Fibroblast of gingiva (primary cell): ENCODE measurements around the gene LMO7.

Experiments used
- DNase-seq: peaks from one replicate; pipeline ENCODE4 v3.0.0-alpha.2; 2011; ENCODE audit warnings: low read depth

The LMO7 gene

GRCh38 chr13:75843991-75844390 lies 207.9 kb downstream of the LMO7 start:
- DNase-seq = no peak

DNA sequence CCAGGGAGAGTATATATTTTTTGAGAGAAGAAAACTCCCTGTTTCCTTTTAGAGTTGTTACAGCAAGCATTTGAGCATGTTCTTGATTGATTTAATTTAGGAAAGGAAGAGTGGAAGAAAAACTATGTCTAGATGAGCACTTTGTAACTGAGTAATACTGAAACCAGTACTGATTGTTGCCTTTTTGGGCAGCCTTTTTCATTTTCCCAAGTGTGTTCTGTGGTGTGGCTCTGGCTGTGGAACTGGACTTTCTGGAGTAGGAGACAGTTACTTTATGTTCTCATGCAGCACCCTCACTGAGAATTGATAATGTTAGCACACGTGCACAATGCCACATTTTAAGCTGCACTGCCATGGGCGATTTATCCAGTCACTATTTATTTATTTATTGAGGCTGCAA lies 211.5 kb downstream of the LMO7 start:
- no peak for DNase-seq

DNA sequence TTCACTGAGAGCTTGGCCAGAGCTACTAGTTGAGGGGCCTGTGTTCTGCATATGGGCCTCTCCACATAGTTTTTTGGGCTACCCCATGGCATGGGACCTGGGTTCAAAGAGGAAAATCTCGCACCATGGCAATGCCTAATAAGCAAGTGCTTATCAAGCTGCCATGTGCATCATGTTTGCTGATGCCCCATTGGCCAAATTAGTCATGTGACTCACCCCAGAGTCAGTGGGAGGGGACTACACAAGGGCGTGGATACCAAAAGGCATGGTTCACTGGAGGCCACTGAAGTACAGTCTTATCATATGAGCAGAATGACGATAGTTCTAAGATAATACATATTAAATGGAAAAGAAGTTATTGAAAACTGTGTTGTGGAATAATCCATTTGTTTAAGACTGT lies 214.8 kb downstream of the LMO7 start:
- DNase-seq = no peak

DNA sequence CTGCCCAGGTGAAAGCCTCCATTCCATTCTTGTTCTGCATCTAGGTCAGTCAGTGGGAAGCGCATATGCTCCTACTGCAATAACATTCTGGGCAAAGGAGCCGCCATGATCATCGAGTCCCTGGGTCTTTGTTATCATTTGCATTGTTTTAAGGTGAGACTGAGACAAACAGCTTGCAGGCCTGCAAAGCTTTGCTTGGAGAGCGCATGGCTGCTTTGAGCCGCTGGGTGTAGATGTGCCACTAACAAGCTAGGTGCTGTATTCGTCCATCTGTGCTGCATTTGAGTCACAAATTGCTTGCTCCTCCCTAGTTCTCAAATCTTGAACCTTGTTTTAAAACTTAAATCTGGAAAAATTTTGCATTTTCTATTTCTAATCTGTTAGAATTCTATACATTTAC lies 219.1 kb downstream of the LMO7 start:
- no peak for DNase-seq

DNA sequence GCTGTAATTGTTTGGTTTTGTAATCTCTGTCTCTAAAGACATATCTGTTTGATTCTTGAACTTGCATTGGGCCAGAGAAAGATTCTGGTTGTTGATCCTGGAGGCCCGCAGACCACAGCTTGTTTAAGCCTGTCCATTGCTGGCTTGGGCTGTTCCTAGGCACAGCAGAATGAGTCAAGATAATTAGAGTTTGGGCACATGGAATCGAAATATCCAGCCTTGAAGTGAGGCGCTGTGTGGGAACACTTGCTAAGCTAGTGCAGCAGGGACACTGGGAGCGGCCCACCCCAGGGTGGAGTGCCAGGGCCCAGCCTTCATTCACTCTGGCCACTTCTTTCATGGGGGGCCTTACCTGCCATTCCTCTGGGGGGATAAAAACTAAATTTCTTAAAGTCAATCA lies 219.7 kb downstream of the LMO7 start:
- DNase-seq = no peak

DNA sequence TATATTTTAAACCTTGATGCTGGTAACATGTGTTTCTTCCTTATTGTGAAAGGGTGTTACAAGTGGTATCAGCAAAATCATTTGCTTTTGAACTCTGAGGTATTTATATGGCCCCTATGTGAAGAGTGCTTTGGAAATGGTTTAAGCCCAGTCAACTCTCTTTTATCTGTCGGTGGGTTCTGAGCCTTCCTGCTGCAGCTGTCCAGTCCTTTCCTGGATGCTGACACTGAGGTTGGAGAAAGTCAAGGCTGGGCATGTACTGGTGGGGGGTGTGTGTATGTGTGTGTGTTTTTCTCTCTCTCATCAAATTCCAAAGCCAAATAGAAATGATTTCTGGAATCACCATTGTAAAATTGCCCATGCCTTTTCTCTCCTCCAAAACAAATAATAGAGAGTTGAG lies 221.2 kb downstream of the LMO7 start:
- no peak for DNase-seq

DNA sequence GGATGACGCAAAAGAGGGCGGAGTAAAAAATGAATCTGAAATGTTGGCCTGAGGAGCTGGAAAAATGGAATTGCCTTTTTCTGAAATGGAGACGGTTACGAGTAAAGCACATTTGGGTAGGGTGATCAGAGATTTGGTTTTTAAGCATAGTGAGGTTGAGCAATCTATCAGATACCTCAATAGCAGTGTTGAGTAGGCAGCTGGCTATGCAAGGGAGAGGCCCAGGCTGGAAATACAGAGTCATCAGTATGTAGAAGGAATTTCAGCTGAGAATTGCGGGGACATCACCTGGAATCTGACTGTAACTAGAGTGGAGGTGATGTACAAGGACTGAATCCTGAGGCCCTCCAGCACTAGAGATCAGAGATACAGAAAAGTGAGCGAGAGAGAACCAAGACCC lies 224.8 kb downstream of the LMO7 start:
- DNase-seq = no peak

DNA sequence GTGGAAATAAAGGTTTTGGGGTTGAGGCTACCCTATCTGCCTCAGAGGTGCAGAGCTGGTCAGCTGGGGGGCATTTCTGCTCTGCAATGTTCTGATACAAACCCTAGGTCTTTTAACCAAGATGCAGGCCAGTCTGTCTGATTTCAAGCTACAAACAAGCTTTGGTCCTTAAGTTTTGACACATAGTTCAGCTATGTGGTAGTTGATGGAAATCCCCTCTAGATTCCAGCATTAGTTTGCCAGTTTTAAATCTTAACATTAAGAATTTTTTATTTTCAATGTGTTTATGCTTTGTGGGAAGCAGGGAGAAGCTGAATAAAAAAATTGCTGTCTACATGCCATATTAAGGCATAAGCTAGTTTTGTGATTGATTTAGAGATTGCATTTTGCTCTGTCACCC lies 225.7 kb downstream of the LMO7 start:
- no peak for DNase-seq

DNA sequence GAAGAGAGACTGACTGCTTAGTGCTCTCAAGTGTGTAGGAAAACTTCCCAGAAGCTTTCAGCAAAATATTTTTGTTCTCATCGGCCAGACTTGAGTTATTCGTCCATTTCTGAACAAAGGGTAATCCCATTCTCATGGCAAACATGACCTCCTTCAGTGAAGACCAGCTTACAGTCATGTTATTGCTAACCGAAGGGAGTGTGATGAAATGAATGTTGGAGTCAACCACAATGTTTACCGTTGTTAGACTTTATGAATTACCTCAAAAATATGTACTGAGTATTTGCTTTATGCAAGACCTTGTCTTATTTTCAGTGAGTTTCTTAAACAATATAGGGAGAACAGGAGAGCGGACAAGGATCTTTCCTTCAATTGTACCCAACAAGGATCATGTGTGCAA lies 228.6 kb downstream of the LMO7 start:
- DNase-seq = peak; percentile 74

DNA sequence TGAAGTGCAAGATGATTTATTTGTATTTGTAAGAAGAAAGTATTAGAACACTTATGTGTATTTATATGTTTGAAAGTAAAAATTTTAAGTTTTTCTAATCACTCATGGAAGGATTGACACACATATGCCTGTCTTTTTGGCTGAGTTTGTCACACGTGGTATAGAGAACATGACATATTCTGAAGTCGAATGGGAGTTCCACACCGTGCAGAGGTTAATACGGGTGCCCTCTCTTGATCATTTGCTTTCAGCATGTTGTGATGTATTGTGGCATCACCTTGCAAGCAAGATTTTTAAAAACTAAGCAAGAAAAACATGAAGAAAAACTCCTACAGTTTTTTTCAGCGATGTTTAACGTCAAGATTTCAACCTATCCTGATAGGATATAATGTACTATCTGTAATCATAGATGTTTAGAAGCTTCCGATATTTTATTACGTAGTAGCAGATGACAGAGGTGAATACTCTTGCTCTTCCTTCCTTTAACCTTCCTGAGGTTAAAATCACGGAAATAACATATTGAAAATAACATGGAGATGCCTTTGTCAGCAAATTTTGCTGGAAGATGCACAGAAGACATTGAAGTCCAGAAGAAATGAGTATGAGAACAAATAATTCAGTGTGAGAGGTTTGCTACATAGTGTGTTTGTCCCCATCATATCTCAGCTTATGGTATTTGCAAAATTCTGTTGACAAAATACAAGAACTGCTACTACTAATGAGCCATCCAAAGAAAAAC lies 231.4 kb downstream of the LMO7 start:
- DNase-seq = no peak

GRCh38 chr13:75869981-75870380 lies 233.9 kb downstream of the LMO7 start:
- DNase-seq = no peak

DNA sequence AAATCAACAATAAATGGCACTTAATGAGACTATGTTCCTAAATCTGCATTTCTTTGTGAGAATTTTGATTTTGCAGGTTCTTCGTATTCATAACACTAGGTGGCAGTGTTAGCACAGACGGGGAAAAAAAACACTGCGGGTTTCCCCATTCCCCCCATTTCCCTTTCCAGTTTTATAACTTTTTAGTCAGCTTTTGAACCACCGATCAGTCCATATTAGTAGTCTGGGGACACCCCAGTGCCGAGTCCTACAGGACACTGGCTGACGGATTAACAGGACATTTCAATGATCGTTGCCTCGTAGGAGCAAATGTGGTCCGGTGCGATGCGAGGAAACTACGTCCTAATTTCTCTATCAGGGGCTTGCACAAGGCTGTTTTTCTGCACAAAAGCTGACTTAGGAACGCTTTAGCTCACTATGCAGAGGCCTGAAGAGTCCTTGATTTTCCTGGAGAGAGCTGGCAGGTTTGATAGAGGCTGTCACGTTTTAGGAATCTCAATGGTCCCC lies 234.3 kb downstream of the LMO7 start:
- peak; percentile 14 for DNase-seq

- DNase-seq = no peak
Measured at GRCh38 chr13:75871059-75871458, 234.9 kb downstream of the LMO7 start.

- DNase-seq = no peak
Measured at GRCh38 chr13:75872980-75873379, 236.8 kb downstream of the LMO7 start.

GRCh38 chr13:75873494-75873893 lies 237.4 kb downstream of the LMO7 start:
- no peak for DNase-seq

DNA sequence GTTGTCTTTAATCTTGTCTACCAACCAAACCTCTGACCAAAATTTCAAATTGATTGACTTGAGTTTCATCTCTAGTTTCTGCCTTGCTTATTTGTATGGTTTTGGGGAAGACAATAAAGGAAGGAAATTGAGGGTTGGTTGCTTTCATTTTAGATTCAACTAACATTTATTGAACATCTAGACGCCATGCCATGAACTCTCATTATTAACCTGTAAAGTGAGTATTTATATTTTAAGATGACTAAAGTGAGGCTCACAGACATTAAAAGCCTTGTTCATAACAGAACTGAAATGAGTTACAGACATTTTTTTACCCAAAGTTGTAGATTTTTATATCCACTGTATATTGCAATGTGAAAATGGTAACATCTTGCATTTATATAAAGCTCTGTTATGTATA lies 239.3 kb downstream of the LMO7 start:
- DNase-seq = no peak

DNA sequence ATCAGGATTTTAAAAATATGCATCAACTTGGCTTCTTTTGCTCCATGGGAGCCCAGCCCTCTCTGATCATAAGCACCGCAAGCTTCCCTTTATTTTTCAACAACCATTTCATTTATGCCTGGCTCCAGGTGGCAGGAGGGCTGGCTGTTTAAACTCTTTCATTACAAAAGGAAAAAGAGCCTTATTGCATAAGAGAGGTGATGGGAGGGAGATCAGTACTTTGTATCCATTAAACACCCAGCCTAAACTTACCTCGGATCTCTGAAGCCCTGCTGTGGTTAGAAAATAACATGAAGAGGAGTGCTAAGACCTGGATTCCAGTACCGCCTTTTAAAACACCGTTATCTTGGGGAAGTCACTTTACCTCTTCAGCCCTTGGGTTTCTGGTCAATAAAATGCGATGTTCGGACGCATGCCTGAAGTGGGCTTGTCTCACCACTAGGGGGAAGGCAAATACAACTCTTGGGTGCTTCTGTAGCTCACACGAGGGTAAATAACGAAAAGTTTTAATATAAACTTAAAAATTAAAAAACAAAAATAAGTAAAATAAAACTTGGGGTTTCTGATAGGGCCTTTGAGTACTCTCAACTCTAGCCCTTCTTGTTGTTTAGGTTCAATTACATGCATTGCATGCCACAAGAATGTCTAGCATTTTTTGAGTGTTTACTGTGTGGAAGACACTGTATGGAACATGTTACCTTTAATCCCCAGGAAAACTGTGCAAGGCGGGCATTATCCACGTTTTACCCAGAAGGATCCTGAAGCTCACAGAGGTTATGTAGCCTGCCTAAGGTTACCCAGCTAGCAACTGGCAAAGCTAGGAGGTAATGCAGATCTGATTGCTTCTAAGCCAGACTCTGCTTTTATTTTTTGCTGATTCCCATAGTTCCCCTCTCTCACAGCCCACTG lies 240.3 kb downstream of the LMO7 start:
- peak; percentile 58 for DNase-seq

DNA sequence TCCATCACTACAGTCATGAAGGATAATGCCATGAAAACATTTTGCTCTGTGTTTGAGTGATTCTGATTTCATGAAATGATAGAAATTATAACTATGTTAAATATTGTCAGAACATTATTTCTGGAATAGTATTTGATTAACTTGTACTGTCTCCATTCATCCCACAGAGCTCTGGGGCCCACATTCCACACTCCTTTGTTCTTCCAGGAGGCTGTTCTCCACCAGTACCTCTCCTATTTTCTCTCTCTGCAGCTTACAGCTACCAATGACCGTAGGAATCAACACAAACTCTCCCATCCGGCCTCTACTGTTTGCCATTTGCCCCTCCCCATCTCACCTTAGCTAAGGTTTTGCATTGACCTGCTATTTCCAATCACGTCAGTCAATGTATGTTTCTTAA lies 240.9 kb downstream of the LMO7 start:
- no peak for DNase-seq

- DNase-seq = no peak
Measured at GRCh38 chr13:75879656-75880055, 243.5 kb downstream of the LMO7 start.

DNA sequence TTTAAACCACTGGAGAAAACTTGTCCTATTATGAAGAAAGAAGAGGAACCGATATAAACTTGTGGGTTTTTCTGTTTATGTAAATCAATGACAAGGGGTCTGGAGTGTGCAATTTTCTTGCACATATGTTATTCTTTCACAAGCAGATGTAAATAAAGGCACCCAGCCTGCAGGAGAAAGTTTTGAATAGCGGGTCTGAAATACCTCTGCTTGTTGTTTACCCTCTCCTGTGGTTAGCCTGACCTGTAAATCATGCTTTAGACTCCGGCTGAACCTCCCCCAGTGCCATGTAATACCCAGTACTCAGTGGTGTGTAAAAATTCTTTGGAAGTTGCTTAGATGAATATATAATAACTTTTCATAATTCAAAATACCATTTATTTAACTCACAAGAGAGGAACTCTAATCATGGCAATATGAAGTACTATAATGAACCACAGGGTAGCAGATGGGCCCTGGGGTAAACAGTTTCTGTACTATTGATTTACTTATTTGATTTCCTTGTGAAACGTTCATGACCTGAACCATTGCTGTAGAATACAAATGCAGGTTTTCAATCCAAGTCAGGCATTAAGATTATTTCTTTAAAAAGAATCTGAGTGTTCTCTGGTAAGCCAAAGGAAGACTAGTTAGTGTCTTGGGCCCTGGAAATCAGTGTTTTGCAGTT lies 245.1 kb downstream of the LMO7 start:
- DNase-seq = peak; percentile 93

GRCh38 chr13:75882261-75882660 lies 246.1 kb downstream of the LMO7 start:
- no peak for DNase-seq

GRCh38 chr13:75889427-75889826 lies 253.3 kb downstream of the LMO7 start:
- no peak for DNase-seq

DNA sequence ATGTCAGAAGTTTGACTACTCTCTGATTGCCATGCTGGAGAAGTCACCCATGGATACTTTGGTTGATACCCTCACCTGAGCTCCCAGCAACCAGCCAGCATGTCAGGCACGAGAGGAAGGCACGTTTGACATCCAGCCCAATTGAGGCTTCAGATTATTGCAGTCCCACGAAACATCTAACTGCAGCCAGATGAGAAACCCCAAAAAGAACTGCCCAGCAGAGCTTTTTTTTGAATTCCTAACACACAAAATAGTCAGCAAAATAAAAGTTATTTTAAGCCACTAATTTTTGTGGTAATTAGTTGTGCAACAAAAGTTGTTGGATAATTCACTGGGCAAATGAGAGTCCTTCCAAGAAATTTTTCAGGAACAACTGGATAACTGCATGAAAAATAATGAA lies 259.0 kb downstream of the LMO7 start:
- no peak for DNase-seq
